HFF-Myc (cell line): ENCODE data around the gene AFF1.

Experiments
- DNase-seq: peaks from one replicate; pipeline ENCODE4 v3.0.0-alpha.2; 2011; ENCODE audit warnings: low read depth; ENCODE audit errors: extremely low read depth
- H3K4me3 ChIP-seq: replicated peaks from 2 replicates; pipeline ENCODE4 v1.5.1; 2011; ENCODE audit warnings: low read depth, mild to moderate bottlenecking, control low read depth, low read length
- CTCF ChIP-seq: IDR thresholded peaks from 2 replicates; pipeline ENCODE4 v1.5.1; 2012; ENCODE audit warnings: mild to moderate bottlenecking, low read depth, low read length, control low read depth; ENCODE audit errors: missing control alignments

The AFF1 gene

GRCh38 chr4:86957215-86957614, 22.4 kb downstream of the AFF1 start:
- no peak for DNase-seq
- H3K4me3 ChIP-seq = no peak overlapping the region
- no peak for TF ChIP-seq CTCF

GRCh38 chr4:86959588-86960500, 25.0 kb downstream of the AFF1 start:
- no peak overlapping the region for H3K4me3 ChIP-seq
- DNase-seq = no peak
- no peak for TF ChIP-seq CTCF

- no peak for DNase-seq
Measured at GRCh38 chr4:86960557-86960961, 25.7 kb downstream of the AFF1 start.

GRCh38 chr4:86961116-86961515, 26.3 kb downstream of the AFF1 start:
- no peak for DNase-seq
- no peak for TF ChIP-seq CTCF
- H3K4me3 ChIP-seq = no peak overlapping the region

More at GRCh38 chr4:86960557-86960961, 25.7 kb downstream of the AFF1 start:
- H3K4me3 ChIP-seq = no peak overlapping the region
- TF ChIP-seq CTCF = no peak

GRCh38 chr4:86961605-86962295, 26.9 kb downstream of the AFF1 start:
- TF ChIP-seq CTCF = no peak
- DNase-seq = no peak
- no peak overlapping the region for H3K4me3 ChIP-seq

- H3K4me3 ChIP-seq = no peak overlapping the region
- DNase-seq = no peak
- TF ChIP-seq CTCF = no peak
Measured at GRCh38 chr4:86963697-86964096, 28.9 kb downstream of the AFF1 start.
